ENCODE data around the gene TUBGCP5. TPM values are rescaled to one million over a fixed set of nuclear protein-coding genes. Genes with fewer than 3 reads are reported as not detected.

TUBGCP5 gene
- total and polyA plus RNA-seq, 7 donors = 3.0 to 32.3 (median 18.1) TPM

DNA sequence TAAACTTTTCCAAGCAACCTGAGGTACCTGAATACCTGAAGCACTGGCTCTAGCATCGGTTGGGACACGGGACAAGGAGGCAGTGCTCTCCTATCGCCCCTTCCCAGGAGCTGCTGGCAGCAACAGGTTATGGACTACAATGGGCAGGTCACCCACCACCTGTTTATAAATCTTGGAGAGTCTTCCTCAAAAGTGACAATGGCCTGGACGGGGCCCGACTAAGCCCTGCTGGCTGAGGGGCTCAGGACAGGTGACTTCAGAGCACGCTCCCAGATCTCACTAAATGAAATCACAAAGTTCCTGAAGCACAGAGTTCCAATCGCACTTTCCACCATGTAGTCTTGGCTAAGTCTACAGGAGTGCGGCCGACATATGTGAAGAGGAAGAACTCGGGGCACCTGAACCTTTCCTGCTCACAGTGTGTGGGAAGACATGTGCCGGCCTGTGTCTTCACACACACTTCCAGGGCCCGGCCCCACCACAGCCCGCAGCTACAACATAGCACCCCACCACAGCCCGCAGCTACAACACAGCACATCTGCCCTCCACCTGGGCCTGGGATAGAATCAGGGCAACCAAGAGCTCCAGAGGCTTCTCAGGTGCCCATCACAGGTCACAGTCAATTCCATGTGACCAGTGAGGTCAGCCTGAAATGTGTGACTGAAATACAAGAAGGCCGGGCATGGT lies 72.1 kb downstream of the TUBGCP5 start:
- no peak for TF ChIP-seq POLR2AphosphoS5 (IDR thresholded peaks at IDR 0.05)
- TF ChIP-seq, protein P1, sequence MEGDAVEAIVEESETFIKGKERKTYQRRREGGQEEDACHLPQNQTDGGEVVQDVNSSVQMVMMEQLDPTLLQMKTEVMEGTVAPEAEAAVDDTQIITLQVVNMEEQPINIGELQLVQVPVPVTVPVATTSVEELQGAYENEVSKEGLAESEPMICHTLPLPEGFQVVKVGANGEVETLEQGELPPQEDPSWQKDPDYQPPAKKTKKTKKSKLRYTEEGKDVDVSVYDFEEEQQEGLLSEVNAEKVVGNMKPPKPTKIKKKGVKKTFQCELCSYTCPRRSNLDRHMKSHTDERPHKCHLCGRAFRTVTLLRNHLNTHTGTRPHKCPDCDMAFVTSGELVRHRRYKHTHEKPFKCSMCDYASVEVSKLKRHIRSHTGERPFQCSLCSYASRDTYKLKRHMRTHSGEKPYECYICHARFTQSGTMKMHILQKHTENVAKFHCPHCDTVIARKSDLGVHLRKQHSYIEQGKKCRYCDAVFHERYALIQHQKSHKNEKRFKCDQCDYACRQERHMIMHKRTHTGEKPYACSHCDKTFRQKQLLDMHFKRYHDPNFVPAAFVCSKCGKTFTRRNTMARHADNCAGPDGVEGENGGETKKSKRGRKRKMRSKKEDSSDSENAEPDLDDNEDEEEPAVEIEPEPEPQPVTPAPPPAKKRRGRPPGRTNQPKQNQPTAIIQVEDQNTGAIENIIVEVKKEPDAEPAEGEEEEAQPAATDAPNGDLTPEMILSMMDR (IDR thresholded peaks at IDR 0.05) = no peak
- TF ChIP-seq EP300 (IDR thresholded peaks at IDR 0.05) = no peak
- no peak for TF ChIP-seq POLR2A (IDR thresholded peaks at IDR 0.05)
- 94 to 95% methylated on average over 15 of the region's 15 CpGs for WGBS, 2 donors
- Histone ChIP-seq H3K27ac (peak overlapping the region in 1 of 4 donors; percentile 54), H3K4me1 (peaks cover 0 to 63% (median 41%) of the 10 kb centered on the region in 4 donors), H3K36me3 (no peaks in the 10 kb centered on the region), H3K4me3 (no peak overlapping the region), H3K27me3 (no peaks in the 10 kb centered on the region), H3K9me3 (no peaks in the 10 kb centered on the region)
- intact Hi-C loops (cut with DNase I) = no loop called here
- peak; percentile 51 for DNase-seq

- no peak overlapping the region for H3K4me3 ChIP-seq
- 91% methylated on average over 20 of the region's 20 CpGs for WGBS, 2 donors
- no peaks in the 10 kb centered on the region for H3K36me3 ChIP-seq
- no peak overlapping the region for H3K27ac ChIP-seq
- no peak for TF ChIP-seq POLR2A (IDR thresholded peaks at IDR 0.05)
- no peak for TF ChIP-seq EP300 (IDR thresholded peaks at IDR 0.05)
- peak; percentile 48 for DNase-seq
- no peaks in the 10 kb centered on the region for H3K27me3 ChIP-seq
- no peaks in the 10 kb centered on the region for H3K9me3 ChIP-seq
- intact Hi-C loops (cut with DNase I) = no loop called here
- peaks cover 0 to 71% (median 48%) of the 10 kb centered on the region in 4 donors for H3K4me1 ChIP-seq
Observed at GRCh38 chr15:22966321-22967083, 72.9 kb downstream of the TUBGCP5 start.

- peak; percentile 70 for DNase-seq
- Histone ChIP-seq H3K27ac (peak overlapping the region; percentile 41 to 78 (median 57)), H3K9me3 (no peaks in the 10 kb centered on the region), H3K4me3 (no peak overlapping the region), H3K4me1 (peaks cover 0 to 88% (median 62%) of the 10 kb centered on the region in 4 donors), H3K27me3 (no peaks in the 10 kb centered on the region), H3K36me3 (no peaks in the 10 kb centered on the region)
- WGBS, 2 donors = 80 to 90% methylated on average over 12 of the region's 12 CpGs
- TF ChIP-seq POLR2A (IDR thresholded peaks at IDR 0.05) (no peak), EP300 (IDR thresholded peaks at IDR 0.05) (no peak), POLR2AphosphoS5 (IDR thresholded peaks at IDR 0.05) (no peak)
- TF ChIP-seq, protein P1 (IDR thresholded peaks at IDR 0.05) = no peak
- intact Hi-C loops (cut with DNase I) = no loop called here
Observed at GRCh38 chr15:22963641-22964040, 75.7 kb downstream of the TUBGCP5 start.

- DNase-seq = peak; percentile 28
- intact Hi-C loops (cut with DNase I) = no loop called here
- H3K27me3 ChIP-seq = no peaks in the 10 kb centered on the region
- H3K9me3 ChIP-seq = no peaks in the 10 kb centered on the region
- peaks cover 0 to 80% (median 53%) of the 10 kb centered on the region in 4 donors for H3K4me1 ChIP-seq
- H3K36me3 ChIP-seq = no peaks in the 10 kb centered on the region
- no peak overlapping the region for H3K4me3 ChIP-seq
- 93 to 97% methylated on average over 12 of the region's 12 CpGs for WGBS, 2 donors
- H3K27ac ChIP-seq = peak overlapping the region in 2 of 4 donors; percentile 66 to 78
- TF ChIP-seq POLR2A (IDR thresholded peaks at IDR 0.05) (no peak), POLR2AphosphoS5 (IDR thresholded peaks at IDR 0.05) (no peak), EP300 (IDR thresholded peaks at IDR 0.05) (no peak)
- TF ChIP-seq, protein P1 (IDR thresholded peaks at IDR 0.05) = no peak
Observed at GRCh38 chr15:22962611-22963010, 76.8 kb downstream of the TUBGCP5 start.

DNA sequence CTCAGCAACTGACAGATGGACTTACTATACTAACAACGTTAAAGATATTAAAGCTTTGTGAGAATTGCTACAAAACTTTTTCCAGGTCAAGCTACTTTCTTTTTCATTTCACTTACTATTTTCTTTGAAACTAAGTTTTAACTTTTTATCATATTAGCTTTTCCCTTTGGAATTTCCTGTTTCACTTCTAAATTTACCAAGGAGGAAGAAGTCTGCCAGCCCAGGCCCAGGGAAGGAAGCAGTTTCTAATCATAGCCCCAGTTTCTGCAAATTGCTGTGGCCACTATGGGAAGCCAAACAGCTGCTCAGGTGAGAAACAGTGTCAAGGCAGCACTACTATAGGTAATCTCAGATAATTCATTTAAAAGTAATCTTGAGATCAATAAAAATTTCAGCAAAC lies 77.6 kb downstream of the TUBGCP5 start:
- intact Hi-C loops (cut with DNase I) = no loop called here
- Histone ChIP-seq H3K4me3 (no peak overlapping the region), H3K27ac (peak overlapping the region in 3 of 4 donors; percentile 41 to 78 (median 43)), H3K9me3 (no peaks in the 10 kb centered on the region), H3K4me1 (peaks cover 0 to 79% (median 55%) of the 10 kb centered on the region in 4 donors), H3K36me3 (no peaks in the 10 kb centered on the region), H3K27me3 (no peaks in the 10 kb centered on the region)
- WGBS, 2 donors = 23 to 28% methylated on average over 1 of the region's 1 CpG
- TF ChIP-seq, protein P1 (IDR thresholded peaks at IDR 0.05) = no peak
- DNase-seq = peak; percentile 48

Data from sigmoid colon (tissue), 7 donors.